ENCODE data around the gene TBCB.

DNA sequence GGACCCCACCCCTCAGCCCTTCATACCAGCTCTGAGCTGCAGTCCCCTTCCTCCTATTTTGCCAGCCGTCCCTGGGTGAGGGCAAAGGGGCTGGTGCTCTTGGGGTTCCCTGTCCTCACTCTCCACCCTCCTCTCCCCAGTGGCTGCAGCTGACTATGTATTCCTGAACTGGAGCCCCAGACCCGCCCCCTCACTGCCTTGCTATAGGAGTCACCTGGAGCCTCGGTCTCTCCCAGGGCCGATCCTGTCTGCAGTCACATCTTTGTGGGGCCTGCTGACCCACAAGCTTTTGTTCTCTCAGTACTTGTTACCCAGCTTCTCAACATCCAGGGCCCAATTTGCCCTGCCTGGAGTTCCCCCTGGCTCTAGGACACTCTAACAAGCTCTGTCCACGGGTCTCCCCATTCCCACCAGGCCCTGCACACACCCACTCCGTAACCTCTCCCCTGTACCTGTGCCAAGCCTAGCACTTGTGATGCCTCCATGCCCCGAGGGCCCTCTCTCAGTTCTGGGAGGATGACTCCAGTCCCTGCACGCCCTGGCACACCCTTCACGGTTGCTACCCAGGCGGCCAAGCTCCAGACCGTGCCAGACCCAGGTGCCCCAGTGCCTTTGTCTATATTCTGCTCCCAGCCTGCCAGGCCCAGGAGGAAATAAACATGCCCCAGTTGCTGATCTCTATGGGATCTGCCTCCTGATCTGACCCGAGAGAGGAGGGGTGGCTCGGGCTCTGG lies 34.6 kb downstream of the TBCB start:
- TF ChIP-seq, protein P1, sequence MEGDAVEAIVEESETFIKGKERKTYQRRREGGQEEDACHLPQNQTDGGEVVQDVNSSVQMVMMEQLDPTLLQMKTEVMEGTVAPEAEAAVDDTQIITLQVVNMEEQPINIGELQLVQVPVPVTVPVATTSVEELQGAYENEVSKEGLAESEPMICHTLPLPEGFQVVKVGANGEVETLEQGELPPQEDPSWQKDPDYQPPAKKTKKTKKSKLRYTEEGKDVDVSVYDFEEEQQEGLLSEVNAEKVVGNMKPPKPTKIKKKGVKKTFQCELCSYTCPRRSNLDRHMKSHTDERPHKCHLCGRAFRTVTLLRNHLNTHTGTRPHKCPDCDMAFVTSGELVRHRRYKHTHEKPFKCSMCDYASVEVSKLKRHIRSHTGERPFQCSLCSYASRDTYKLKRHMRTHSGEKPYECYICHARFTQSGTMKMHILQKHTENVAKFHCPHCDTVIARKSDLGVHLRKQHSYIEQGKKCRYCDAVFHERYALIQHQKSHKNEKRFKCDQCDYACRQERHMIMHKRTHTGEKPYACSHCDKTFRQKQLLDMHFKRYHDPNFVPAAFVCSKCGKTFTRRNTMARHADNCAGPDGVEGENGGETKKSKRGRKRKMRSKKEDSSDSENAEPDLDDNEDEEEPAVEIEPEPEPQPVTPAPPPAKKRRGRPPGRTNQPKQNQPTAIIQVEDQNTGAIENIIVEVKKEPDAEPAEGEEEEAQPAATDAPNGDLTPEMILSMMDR (conservative IDR thresholded peaks at IDR 0.05; ENCODE audit: low read depth, low read length), result no peak
- no peak for TF ChIP-seq EZH2 (IDR thresholded peaks at IDR 0.05; ENCODE audit: borderline replicate concordance, low read depth, low read length, poor library complexity, severe bottlenecking)
